ENCODE results near the gene SIPA1. TPM values are rescaled to one million over a fixed set of nuclear protein-coding genes. Genes with fewer than 3 reads are reported as not detected.

The SIPA1 gene
- 52.7 and 65.9 TPM in 2 replicates for total RNA-seq (2014; rRNA removed; shearing (Covaris generic))

- DNase-seq, result peak; percentile 98
- H3K36me3 ChIP-seq (replicated peaks; ENCODE audit: control insufficient read depth, insufficient read depth, low read length), result peaks cover 15% of the 10 kb centered on the region
Observed at GRCh38 chr11:65637794-65638419, at the start of gene SIPA1. TSS of gene SIPA1 (plus strand) at chr11:65638101. CDS start at chr11:65640922, 2,821 bp downstream.

GRCh38 chr11:65588199-65589054 is 49.5 kb upstream of the SIPA1 start:
- H3K27me3 ChIP-seq (ENCODE audit: control insufficient read depth, insufficient read depth, low read length), result peaks cover 58% of the 10 kb centered on the region
- no peaks in the 10 kb centered on the region for H3K36me3 ChIP-seq (replicated peaks; ENCODE audit: control insufficient read depth, insufficient read depth, low read length)
- no peak overlapping the region for H3K4me3 ChIP-seq (ENCODE audit: insufficient read depth, low read depth, low read length)
- peak; percentile 96 for DNase-seq

More at GRCh38 chr11:65637794-65638419, at the start of gene SIPA1:
- Histone ChIP-seq H3K27me3 (ENCODE audit: control insufficient read depth, insufficient read depth, low read length) (no peaks in the 10 kb centered on the region), H3K4me3 (ENCODE audit: insufficient read depth, low read depth, low read length) (peak within 1 kb of the TSS; percentile 80)

GRCh38 chr11:65589444-65590239 is 48.3 kb upstream of the SIPA1 start:
- no peaks in the 10 kb centered on the region for H3K36me3 ChIP-seq (replicated peaks; ENCODE audit: control insufficient read depth, insufficient read depth, low read length)
- H3K4me3 ChIP-seq (ENCODE audit: insufficient read depth, low read depth, low read length), result no peak overlapping the region
- peaks cover 51% of the 10 kb centered on the region for H3K27me3 ChIP-seq (ENCODE audit: control insufficient read depth, insufficient read depth, low read length)
- no peak for DNase-seq

GRCh38 chr11:65590240-65590738 is 47.6 kb upstream of the SIPA1 start:
- DNase-seq, result no peak
- H3K36me3 ChIP-seq (replicated peaks; ENCODE audit: control insufficient read depth, insufficient read depth, low read length), result no peaks in the 10 kb centered on the region
- no peak overlapping the region for H3K4me3 ChIP-seq (ENCODE audit: insufficient read depth, low read depth, low read length)
- H3K27me3 ChIP-seq (ENCODE audit: control insufficient read depth, insufficient read depth, low read length), result peaks cover 46% of the 10 kb centered on the region

GRCh38 chr11:65591939-65592857 is 45.7 kb upstream of the SIPA1 start:
- peaks cover 31% of the 10 kb centered on the region for H3K27me3 ChIP-seq (ENCODE audit: control insufficient read depth, insufficient read depth, low read length)
- H3K36me3 ChIP-seq (replicated peaks; ENCODE audit: control insufficient read depth, insufficient read depth, low read length), result no peaks in the 10 kb centered on the region
- DNase-seq, result peak; percentile 95
- peak overlapping the region; percentile 53 for H3K4me3 ChIP-seq (ENCODE audit: insufficient read depth, low read depth, low read length)

- Histone ChIP-seq H3K36me3 (replicated peaks; ENCODE audit: control insufficient read depth, insufficient read depth, low read length) (no peaks in the 10 kb centered on the region), H3K27me3 (ENCODE audit: control insufficient read depth, insufficient read depth, low read length) (peaks cover 31% of the 10 kb centered on the region), H3K4me3 (ENCODE audit: insufficient read depth, low read depth, low read length) (peak overlapping the region; percentile 53; the same call in 1 of the 2 replicates)
- DNase-seq, result peak; percentile 79
Observed at GRCh38 chr11:65592858-65593517, 44.9 kb upstream of the SIPA1 start.

- H3K4me3 ChIP-seq (ENCODE audit: insufficient read depth, low read depth, low read length), result no peak overlapping the region
- H3K27me3 ChIP-seq (ENCODE audit: control insufficient read depth, insufficient read depth, low read length), result peaks cover 31% of the 10 kb centered on the region
- DNase-seq, result peak; percentile 96
- peaks cover 3% of the 10 kb centered on the region for H3K36me3 ChIP-seq (replicated peaks; ENCODE audit: control insufficient read depth, insufficient read depth, low read length)
Observed at GRCh38 chr11:65593518-65594414, 44.1 kb upstream of the SIPA1 start.

- no peak overlapping the region for H3K4me3 ChIP-seq (ENCODE audit: insufficient read depth, low read depth, low read length)
- peaks cover 3% of the 10 kb centered on the region for H3K36me3 ChIP-seq (replicated peaks; ENCODE audit: control insufficient read depth, insufficient read depth, low read length)
- peaks cover 30% of the 10 kb centered on the region for H3K27me3 ChIP-seq (ENCODE audit: control insufficient read depth, insufficient read depth, low read length)
- DNase-seq, result no peak
Observed at GRCh38 chr11:65595131-65595530, 42.8 kb upstream of the SIPA1 start.

GRCh38 chr11:65595543-65596281 is 42.2 kb upstream of the SIPA1 start, which contains the start of gene KCNK7:
TSS of gene KCNK7 (minus strand) at chr11:65595800. CDS start at chr11:65595772, 28 bp downstream.
- Histone ChIP-seq H3K27me3 (ENCODE audit: control insufficient read depth, insufficient read depth, low read length) (peaks cover 27% of the 10 kb centered on the region), H3K4me3 (ENCODE audit: insufficient read depth, low read depth, low read length) (no peak within 1 kb of the TSS), H3K36me3 (replicated peaks; ENCODE audit: control insufficient read depth, insufficient read depth, low read length) (peaks cover 3% of the 10 kb centered on the region)
- peak; percentile 73 for DNase-seq

GRCh38 chr11:65596520-65596919 is 41.4 kb upstream of the SIPA1 start:
- Histone ChIP-seq H3K27me3 (ENCODE audit: control insufficient read depth, insufficient read depth, low read length) (peaks cover 23% of the 10 kb centered on the region), H3K36me3 (replicated peaks; ENCODE audit: control insufficient read depth, insufficient read depth, low read length) (peaks cover 3% of the 10 kb centered on the region), H3K4me3 (ENCODE audit: insufficient read depth, low read depth, low read length) (no peak overlapping the region)
- no peak for DNase-seq

GRCh38 chr11:65598258-65598699 is 39.6 kb upstream of the SIPA1 start:
- H3K27me3 ChIP-seq (ENCODE audit: control insufficient read depth, insufficient read depth, low read length), result peaks cover 7% of the 10 kb centered on the region
- H3K4me3 ChIP-seq (ENCODE audit: insufficient read depth, low read depth, low read length), result no peak overlapping the region
- DNase-seq, result no peak
- H3K36me3 ChIP-seq (replicated peaks; ENCODE audit: control insufficient read depth, insufficient read depth, low read length), result peaks cover 3% of the 10 kb centered on the region

Data from H7 (cell line).